K562 (cell line): ENCODE results near the gene SERBP1. TPM values are rescaled to one million over a fixed set of nuclear protein-coding genes. Genes with fewer than 3 reads are reported as not detected.

Experiments
- ATAC-seq: fragments of 200-7000 bp; cut with Tn5 transposase; 3 replicates; pipeline ENCODE4 v1.9.1; 2020; ENCODE audit warnings: moderate library complexity
- BruUV-seq: library from RNA; stranded (reverse); fragments of 400-500 nt; replicated peaks from 2 replicates; lab custom pipeline; 2021; lab: Mats Ljungman, UMichigan
- CTCF ChIA-PET: fragments of 300-600 bp; formaldehyde crosslinking; extraction: SDS; loops from one replicate; lab custom pipeline; 2021; ENCODE audit warnings: low intra/inter-chr PET ratio; lab: Yijun Ruan, JAX
- POLR2A ChIA-PET: fragments of 300-600, 350-650 bp; sonication (Branson Sonifier 250); formaldehyde crosslinking; extraction: SDS; loops from one replicate; lab custom pipeline; 2021; ENCODE audit warnings: antibody characterized with exemption, inconsistent platforms; lab: Yijun Ruan, JAX
- DNase-seq, 4 experiments: peaks; one replicate each; pipeline versions ENCODE4 v3.0.0 to v3.0.0-alpha.2; 2011 to 2018; ENCODE audit warnings: low spot score in 3 of 4, mixed read lengths in 3 of 4; ENCODE audit errors: extremely low read depth in 1 of 4
- FAIRE-seq: peaks from 2 replicates; lab custom pipeline; 2011; peaks lifted over from hg19 to GRCh38; lab: Jason Lieb, UNC
- H2AFZ ChIP-seq: 2 replicates; pipeline ENCODE4 v1.6.0; 2011; ENCODE audit warnings: low read depth, low read length, control low read depth, inconsistent platforms
- H3K27ac ChIP-seq: fragments of 200-600 bp; 3 replicates; pipeline ENCODE4 v1.8.0; 2011; ENCODE audit warnings: low read depth, mild to moderate bottlenecking, control low read depth, inconsistent platforms, low read length, moderate library complexity, mixed read lengths; ENCODE audit errors: extremely low read depth
- H3K27me3 ChIP-seq, 2 experiments: fragments of 300-600 bp in 1 of 2; 2 replicates in 1 of 2; 3 replicates in 1 of 2; pipeline versions ENCODE4 v1.6.0 to v1.8.0; 2011; ENCODE audit warnings: inconsistent platforms in 2 of 2, low read length in 2 of 2, mild to moderate bottlenecking in 1 of 2, mixed read lengths in 1 of 2, moderate library complexity in 1 of 2; ENCODE audit not compliant: control insufficient read depth in 2 of 2, insufficient read depth in 2 of 2
- H3K36me3 ChIP-seq: fragments of 300-600 bp; 3 replicates; pipeline ENCODE4 v1.8.0; 2011; ENCODE audit warnings: mild to moderate bottlenecking, low read length, inconsistent platforms; ENCODE audit not compliant: control insufficient read depth, insufficient read depth
- H3K4me1 ChIP-seq, 2 experiments: fragments of 200-600 bp in 1 of 2; replicated peaks in 1 of 2; 2 replicates in 1 of 2; 3 replicates in 1 of 2; pipeline versions ENCODE4 v1.5.1 to v1.8.0; 2011; ENCODE audit warnings: inconsistent platforms in 2 of 2, low read length in 2 of 2, mild to moderate bottlenecking in 1 of 2, mixed read lengths in 1 of 2, moderate library complexity in 1 of 2; ENCODE audit not compliant: control insufficient read depth in 2 of 2, insufficient read depth in 2 of 2
- H3K4me2 ChIP-seq: 2 replicates; pipeline ENCODE4 v1.6.1; 2011; ENCODE audit warnings: low read length, control low read depth, inconsistent platforms, mixed read lengths; ENCODE audit not compliant: insufficient read depth
- H3K4me3 ChIP-seq: fragments of 200-600 bp; sonication (generic), shearing (Covaris generic); 2 replicates; pipeline ENCODE4 v1.5.1; 2016; ENCODE audit warnings: control low read depth, inconsistent platforms
- H3K79me2 ChIP-seq: fragments of 200-600 bp; 3 replicates; pipeline ENCODE4 v1.8.0; 2011; ENCODE audit warnings: low read length, inconsistent platforms; ENCODE audit not compliant: control insufficient read depth, insufficient read depth
- H3K9ac ChIP-seq, 2 experiments: 2 replicates each; pipeline versions ENCODE4 v1.6.0 to v1.6.1; 2011; ENCODE audit warnings: low read depth in 2 of 2, low read length in 2 of 2, control low read depth in 1 of 2, inconsistent platforms in 1 of 2, mild to moderate bottlenecking in 1 of 2, mixed read lengths in 1 of 2; ENCODE audit not compliant: insufficient read depth in 1 of 2
- H3K9me1 ChIP-seq: one replicate; pipeline ENCODE4 v1.6.0; 2011; ENCODE audit warnings: inconsistent platforms, mild to moderate bottlenecking, low read length, moderate library complexity; ENCODE audit not compliant: control insufficient read depth, insufficient read depth
- H3K9me3 ChIP-seq: replicated peaks from 2 replicates; pipeline ENCODE4 v1.5.1; 2011; ENCODE audit warnings: low read depth, low read length, inconsistent platforms; ENCODE audit not compliant: control insufficient read depth, insufficient read depth
- H4K20me1 ChIP-seq: replicated peaks from 2 replicates; pipeline ENCODE4 v1.6.1; 2011; ENCODE audit warnings: low read length, inconsistent platforms, mixed read lengths; ENCODE audit not compliant: control insufficient read depth, insufficient read depth
- NFE2 ChIP-seq: IDR thresholded peaks from 2 replicates; pipeline ENCODE4 v1.6.1; 2014; ENCODE audit warnings: antibody characterized with exemption, low read depth
- NONO ChIP-seq, 2 experiments: fragments of 200-400 bp in 1 of 2; fragments of 450-650 bp in 1 of 2; formaldehyde crosslinking in 1 of 2; IDR thresholded peaks; 2 replicates each; pipeline ENCODE4 v1.6.1; 2017; ENCODE audit warnings: low read depth in 2 of 2, mild to moderate bottlenecking in 2 of 2, moderate library complexity in 2 of 2, low read length in 1 of 2
- ZNF384 ChIP-seq: IDR thresholded peaks from 2 replicates; pipeline ENCODE4 v1.6.1; 2012; ENCODE audit warnings: low read depth, low read length, improper control_type of control experiment
- in situ Hi-C: fragments of 300-500 bp; cut with MboI; formaldehyde crosslinking; loops from 4 replicates; pipeline ENCODE4 v1.15.0; 2018; ENCODE audit warnings: inconsistent platforms, mixed read lengths
- intact Hi-C: fragments of 100-400 bp; cut with micrococcal nuclease; formaldehyde crosslinking; loops from 2 replicates; pipeline ENCODE4 v1.14.2; 2022
- polyA plus RNA-seq, 8 experiments: library from polyadenylated mRNA; depleted of rRNA in 4 of 8; stranded (reverse) in 5 of 8; unstranded in 3 of 8; fragments of >200 nt; fragmentation: Nextera tagmentation in 2 of 8; fragmentation: Illumina TruSeq in 1 of 8; extraction: Ambion mirVana in 2 of 8; extraction: Trizol in 1 of 8; gene quantifications; 2 replicates each; pipeline versions ENCODE4 v1.2.1 to v1.2.3, GENCODE V29; 2011 to 2014; ENCODE audit warnings: inconsistent platforms in 1 of 8, missing spikeins in 1 of 8
- total RNA-seq, 7 experiments: library from RNA; depleted of rRNA in 6 of 7; stranded (reverse); fragments of >200 nt in 6 of 7; fragmentation: Illumina TruSeq in 2 of 7; extraction: Trizol in 2 of 7; gene quantifications; 2 replicates each; pipeline versions ENCODE4 v1.2.1 to v1.2.3, GENCODE V29; 2011 to 2021; ENCODE audit warnings: low replicate concordance in 1 of 7
- TF ChIP-seq, protein P1 (sequence below): fragments of 250-450 bp; sonication (Bioruptor Pico); IDR thresholded peaks from 2 replicates; pipeline ENCODE4 v1.9.0; 2021; ENCODE audit warnings: mild to moderate bottlenecking, inconsistent platforms
- TF ChIP-seq, protein P2 (sequence below): sonication (generic); formaldehyde crosslinking; IDR thresholded peaks from 2 replicates; pipeline ENCODE4 v1.8.1; 2022; ENCODE audit warnings: missing genetic modification reagents

The SERBP1 gene
- total and polyA plus RNA-seq, 9 of the 15 experiments (the other 6 are each of a cell fraction or from before 2014, with no cell fraction given), result 79.9 to 761 (median 464) TPM

- TF ChIP-seq, protein P1, sequence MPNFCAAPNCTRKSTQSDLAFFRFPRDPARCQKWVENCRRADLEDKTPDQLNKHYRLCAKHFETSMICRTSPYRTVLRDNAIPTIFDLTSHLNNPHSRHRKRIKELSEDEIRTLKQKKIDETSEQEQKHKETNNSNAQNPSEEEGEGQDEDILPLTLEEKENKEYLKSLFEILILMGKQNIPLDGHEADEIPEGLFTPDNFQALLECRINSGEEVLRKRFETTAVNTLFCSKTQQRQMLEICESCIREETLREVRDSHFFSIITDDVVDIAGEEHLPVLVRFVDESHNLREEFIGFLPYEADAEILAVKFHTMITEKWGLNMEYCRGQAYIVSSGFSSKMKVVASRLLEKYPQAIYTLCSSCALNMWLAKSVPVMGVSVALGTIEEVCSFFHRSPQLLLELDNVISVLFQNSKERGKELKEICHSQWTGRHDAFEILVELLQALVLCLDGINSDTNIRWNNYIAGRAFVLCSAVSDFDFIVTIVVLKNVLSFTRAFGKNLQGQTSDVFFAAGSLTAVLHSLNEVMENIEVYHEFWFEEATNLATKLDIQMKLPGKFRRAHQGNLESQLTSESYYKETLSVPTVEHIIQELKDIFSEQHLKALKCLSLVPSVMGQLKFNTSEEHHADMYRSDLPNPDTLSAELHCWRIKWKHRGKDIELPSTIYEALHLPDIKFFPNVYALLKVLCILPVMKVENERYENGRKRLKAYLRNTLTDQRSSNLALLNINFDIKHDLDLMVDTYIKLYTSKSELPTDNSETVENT, result no peak
- TF ChIP-seq NFE2 (no peak), NONO (IDR thresholded peaks at IDR 0.05; ENCODE audit: low read depth in 2 of 2, low read length in 1 of 2) (no peak)
Observed at GRCh38 chr1:67427465-67427864, 2.7 kb downstream of the SERBP1 start (continued).

- Histone ChIP-seq H4K20me1 (peaks cover 17% of the 10 kb centered on the region; the same call in 1 of the 2 replicates), H3K4me2 (no peak overlapping the region)
- BruUV-seq, result TSS peak; percentile 0
Observed at GRCh38 chr1:67420835-67421492, 9.2 kb downstream of the SERBP1 start.

More at GRCh38 chr1:67420835-67421492, 9.2 kb downstream of the SERBP1 start:
- H2AFZ ChIP-seq, result no peak overlapping the region
- ATAC-seq, result no peak
- no peak for FAIRE-seq
- DNase-seq, result no peak
- CTCF ChIA-PET, result no interaction called here
- POLR2A ChIA-PET, result interaction anchor here (1.5 kb wide), 1 partner anchor 9 kb away, joined by 8 read pairs; the partner anchor contains the start of gene SERBP1
- TF ChIP-seq, protein P2, sequence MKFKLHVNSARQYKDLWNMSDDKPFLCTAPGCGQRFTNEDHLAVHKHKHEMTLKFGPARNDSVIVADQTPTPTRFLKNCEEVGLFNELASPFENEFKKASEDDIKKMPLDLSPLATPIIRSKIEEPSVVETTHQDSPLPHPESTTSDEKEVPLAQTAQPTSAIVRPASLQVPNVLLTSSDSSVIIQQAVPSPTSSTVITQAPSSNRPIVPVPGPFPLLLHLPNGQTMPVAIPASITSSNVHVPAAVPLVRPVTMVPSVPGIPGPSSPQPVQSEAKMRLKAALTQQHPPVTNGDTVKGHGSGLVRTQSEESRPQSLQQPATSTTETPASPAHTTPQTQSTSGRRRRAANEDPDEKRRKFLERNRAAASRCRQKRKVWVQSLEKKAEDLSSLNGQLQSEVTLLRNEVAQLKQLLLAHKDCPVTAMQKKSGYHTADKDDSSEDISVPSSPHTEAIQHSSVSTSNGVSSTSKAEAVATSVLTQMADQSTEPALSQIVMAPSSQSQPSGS, result no peak
- no peak for TF ChIP-seq ZNF384
- TF ChIP-seq, all 486 proteins: peak for 0
- no peak overlapping the region for H3K9ac ChIP-seq
- no peaks in the 10 kb centered on the region for H3K9me1 ChIP-seq
- intact Hi-C loops (no loop called here), in situ Hi-C loops (no loop called here)
- H3K9me3 ChIP-seq, result no peaks in the 10 kb centered on the region
- H3K79me2 ChIP-seq, result peaks cover 97% of the 10 kb centered on the region
- peaks cover 100% of the 10 kb centered on the region for H3K36me3 ChIP-seq
- no peak overlapping the region for H3K27ac ChIP-seq
- H3K4me1 ChIP-seq, result no peaks in the 10 kb centered on the region; a peak in 1 of 5 replicates
- no peak overlapping the region for H3K4me3 ChIP-seq
- no peaks in the 10 kb centered on the region for H3K27me3 ChIP-seq
